Measurements from ENCODE around the gene SLC16A12. TPM values are rescaled to one million over a fixed set of nuclear protein-coding genes. Genes with fewer than 3 reads are reported as not detected.

SLC16A12 gene, protein sequence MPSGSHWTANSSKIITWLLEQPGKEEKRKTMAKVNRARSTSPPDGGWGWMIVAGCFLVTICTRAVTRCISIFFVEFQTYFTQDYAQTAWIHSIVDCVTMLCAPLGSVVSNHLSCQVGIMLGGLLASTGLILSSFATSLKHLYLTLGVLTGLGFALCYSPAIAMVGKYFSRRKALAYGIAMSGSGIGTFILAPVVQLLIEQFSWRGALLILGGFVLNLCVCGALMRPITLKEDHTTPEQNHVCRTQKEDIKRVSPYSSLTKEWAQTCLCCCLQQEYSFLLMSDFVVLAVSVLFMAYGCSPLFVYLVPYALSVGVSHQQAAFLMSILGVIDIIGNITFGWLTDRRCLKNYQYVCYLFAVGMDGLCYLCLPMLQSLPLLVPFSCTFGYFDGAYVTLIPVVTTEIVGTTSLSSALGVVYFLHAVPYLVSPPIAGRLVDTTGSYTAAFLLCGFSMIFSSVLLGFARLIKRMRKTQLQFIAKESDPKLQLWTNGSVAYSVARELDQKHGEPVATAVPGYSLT
- 0.12 and 0.75 TPM in 2 replicates for total RNA-seq (ENCODE audit: low replicate concordance)

DNA sequence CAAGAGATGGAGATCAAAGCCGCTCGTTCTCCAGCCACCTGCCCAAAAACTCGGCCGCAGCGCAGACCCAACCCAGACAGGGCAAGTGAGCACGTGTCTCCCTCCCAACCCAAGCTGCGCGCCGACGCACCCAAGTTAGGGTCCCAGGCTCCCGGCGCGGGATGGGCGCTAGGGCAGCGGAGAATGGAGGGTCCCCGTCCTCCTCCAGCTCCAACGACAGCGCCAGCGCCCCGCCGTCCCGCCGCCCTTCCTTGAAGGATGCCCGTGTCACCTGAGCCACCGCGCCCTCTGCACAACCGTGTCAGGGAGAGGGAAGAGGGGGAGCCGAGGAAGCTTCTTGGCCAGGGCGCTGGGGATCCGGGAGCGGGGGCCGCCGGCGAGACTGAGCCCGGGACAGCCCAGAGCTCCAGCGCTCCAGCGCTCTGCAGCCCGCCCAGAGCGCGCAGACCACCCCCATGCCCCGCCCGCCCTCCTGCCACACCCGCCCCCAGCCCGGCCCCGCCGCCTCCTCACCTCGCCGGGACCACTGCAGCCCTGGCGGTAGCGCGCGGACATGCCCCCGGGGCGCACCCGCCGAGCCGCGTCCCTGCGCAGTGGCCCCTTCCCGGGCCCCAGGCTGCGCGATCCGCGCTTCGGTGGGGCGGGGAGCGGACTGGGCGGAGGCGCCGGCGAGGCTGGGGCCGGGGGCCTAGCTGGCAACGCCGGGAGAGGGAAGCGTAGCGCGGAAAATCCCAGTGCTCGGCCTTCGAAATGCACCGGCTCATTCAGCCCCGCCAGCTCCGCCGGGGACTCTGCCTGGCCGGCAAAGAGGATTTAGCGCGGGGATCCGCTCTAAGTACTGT is at the start of gene SLC16A12:
Gene SLC16A12, minus strand, starts transcription at position 424 of the 842 bp plus-strand sequence. CDS start 73,016 bp downstream, outside the sequence.

DNA sequence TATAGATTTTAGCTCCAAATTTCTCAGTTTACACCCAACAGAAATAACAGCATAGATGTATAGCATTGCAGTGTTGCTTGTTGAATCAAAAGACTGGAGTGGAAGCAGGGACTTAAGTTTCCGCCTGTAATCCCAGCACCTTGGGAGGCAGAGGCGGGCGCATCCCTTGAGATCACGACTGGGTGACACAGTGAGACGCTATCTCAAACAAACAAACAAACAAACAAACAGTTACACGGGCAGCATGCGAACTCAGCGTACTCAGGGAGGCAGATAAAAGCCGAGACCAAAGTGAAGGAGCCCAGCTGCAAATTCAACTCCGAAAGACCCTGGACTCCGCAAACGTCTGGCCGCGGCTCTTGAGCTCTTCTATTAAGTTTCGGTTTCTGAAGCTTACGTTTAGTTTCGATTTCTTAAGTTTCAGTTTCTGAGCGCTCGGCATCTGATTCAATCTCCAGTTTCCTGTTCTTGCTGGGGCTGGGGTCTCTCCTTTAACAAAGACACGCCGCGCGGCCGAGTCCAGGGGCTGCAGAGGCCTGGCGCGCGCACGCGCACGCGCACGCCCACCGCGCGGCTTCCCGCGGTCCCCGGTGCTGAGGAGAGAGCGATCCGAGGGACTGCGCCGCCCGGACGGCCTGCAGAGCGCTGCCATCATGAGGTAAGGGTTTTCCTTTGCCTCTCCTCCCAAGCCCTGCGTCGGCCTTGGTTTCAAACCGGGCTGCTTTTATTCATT is 121.1 kb downstream of the SLC16A12 start, which contains the start of gene IFIT5:
Gene IFIT5, plus strand, starts transcription at position 423 of the 733 bp plus-strand sequence. Its CDS starts 231 bp downstream, at position 654.

DNA sequence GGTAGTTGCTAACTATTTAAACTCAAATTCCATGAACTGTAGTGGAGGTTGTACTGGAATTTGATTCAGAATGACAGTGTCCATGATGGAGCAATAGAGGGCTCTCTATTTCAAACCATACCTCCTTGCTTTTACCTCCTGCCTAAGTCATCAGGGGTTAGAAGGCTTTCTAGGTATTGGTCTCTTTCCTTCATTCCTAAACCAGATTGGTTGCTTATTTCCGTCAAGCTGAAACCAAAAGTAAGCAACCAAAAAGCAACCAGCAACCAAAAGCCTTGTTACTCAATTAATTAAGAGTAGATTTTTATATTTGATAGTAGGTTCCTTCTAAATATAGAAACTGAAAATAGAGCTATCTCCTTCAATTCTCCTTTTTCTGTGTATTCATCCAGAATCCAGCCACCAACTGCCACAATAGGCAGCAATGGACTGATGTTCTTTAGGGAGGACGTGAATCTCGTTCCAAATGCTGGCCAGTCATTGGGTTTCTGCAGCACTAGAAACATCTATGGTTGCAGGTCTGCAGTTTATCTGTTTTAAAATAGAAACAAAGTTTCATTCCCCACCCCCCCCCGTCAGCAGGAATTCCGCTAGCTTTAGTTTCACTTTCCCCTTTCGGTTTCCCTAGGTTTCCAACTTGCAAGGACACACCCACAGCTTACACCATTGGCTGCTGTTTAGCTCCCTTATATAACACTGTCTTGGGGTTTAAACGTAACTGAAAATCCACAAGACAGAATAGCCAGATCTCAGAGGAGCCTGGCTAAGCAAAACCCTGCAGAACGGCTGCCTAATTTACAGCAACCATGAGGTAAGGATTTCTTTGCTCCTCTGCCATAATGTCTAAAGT is 143.3 kb downstream of the SLC16A12 start, which contains the start of gene IFIT1:
Gene IFIT1, plus strand, starts transcription at position 717 of the 850 bp plus-strand sequence. Its CDS starts 90 bp downstream, at position 807.

Other genes starting within 250 kb of the SLC16A12 start
- gene IFIT2, start 233.5 kb downstream of the SLC16A12 start, total RNA-seq (ENCODE audit: low replicate concordance) = 2.9 and 6.4 TPM in 2 replicates
- gene IFIT3, start 207.6 kb downstream of the SLC16A12 start, total RNA-seq (ENCODE audit: low replicate concordance) = 5.3 and 18.7 TPM in 2 replicates
- not detected in 2 replicates for gene IFIT1B, start 157.5 kb downstream of the SLC16A12 start, total RNA-seq (ENCODE audit: low replicate concordance)
- 3.6 and 27.1 TPM in 2 replicates for gene IFIT1, start 143.0 kb downstream of the SLC16A12 start, total RNA-seq (ENCODE audit: low replicate concordance)
- 10.7 and 11.8 TPM in 2 replicates for gene IFIT5, start 121.0 kb downstream of the SLC16A12 start, total RNA-seq (ENCODE audit: low replicate concordance)
- 2.6 and 6.0 TPM in 2 replicates for gene PANK1, start 109.6 kb upstream of the SLC16A12 start, total RNA-seq (ENCODE audit: low replicate concordance)
- gene KIF20B, start 166.0 kb upstream of the SLC16A12 start, total RNA-seq (ENCODE audit: low replicate concordance) = 0.82 and 4.2 TPM in 2 replicates